Occipital lobe (tissue), 2 donors: ENCODE data around the gene SLC22A12. TPM values are rescaled to one million over a fixed set of nuclear protein-coding genes. Genes with fewer than 3 reads are reported as not detected.

Experiments used
- DNase-seq: peaks from one replicate; lab custom pipeline; 2025; lab: John Stamatoyannopoulos, UW
- total RNA-seq: library from RNA; depleted of rRNA; stranded (reverse); fragments of >200 nt; gene quantifications from one replicate; pipeline ENCODE4 v1.2.3, GENCODE V29; 2014

SLC22A12 gene
- total RNA-seq, 1 donor from 2014 or later: not detected

GRCh38 chr11:64562723-64563351 lies 28.2 kb upstream of the SLC22A12 start:
- no peak for DNase-seq

DNA sequence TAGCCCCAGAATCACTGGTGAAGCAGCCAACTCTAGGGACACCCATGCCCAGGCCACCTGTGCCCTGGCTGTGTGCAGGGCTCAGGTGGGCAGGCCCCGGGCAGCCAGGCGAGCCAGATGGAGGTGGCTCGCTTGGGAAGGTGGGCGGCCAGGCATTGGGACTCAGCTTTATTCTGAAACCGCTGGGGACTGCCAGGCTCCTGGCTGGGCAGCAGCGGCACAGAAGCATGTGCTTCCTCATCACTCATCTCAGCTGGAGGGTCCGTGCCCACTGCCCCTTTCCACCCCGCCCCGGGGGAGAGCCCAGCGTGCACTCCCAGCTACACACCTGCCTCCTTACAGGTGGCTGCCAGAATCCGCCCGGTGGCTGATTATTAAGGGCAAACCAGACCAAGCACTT lies 27.1 kb upstream of the SLC22A12 start:
- DNase-seq: no peak

GRCh38 chr11:64564419-64564818 lies 26.6 kb upstream of the SLC22A12 start:
- DNase-seq: no peak

DNA sequence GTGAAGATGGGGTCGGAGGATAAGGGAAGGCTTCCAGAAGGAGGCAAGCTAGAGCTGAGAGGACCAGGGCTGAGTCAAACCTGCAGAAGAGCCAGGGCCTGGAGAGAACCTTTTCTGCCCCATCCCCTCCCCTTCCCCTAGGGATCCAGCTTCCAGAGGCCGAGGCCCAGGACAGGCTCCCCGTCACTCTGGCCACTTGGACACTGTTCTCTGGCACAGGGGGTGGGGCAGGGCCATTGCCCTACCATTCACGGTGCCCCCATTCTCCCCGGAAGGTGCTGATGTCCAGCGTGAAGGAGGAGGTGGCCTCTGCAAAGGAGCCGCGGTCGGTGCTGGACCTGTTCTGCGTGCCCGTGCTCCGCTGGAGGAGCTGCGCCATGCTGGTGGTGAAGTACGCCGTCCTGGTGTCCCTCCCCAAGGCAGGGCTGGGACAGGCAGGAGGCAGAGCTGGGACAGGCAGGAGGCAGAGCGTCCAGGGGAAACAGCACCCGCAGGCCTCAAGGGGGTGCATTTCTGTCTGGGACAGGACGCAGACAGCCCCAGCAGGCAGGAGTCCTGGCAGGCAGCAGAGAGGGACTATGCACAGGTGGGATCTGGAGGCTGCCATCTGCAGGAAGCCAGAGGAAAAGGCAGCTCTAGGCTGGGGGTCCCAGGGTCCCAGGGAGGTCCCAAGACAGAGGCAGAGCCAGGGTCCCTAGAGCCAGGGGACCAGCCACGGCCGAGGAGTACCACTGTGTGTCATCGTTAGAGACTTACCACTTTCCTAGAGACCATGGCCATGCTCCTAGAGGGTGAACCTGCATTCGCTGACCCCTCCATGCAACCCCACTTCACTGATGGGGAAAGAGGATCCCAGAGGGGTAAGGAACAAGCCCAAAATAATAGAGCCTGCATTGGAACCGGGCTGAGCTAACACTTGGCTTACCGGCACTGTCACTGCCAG lies 25.8 kb upstream of the SLC22A12 start:
- DNase-seq: no peak

GRCh38 chr11:64566042-64566914 lies 24.7 kb upstream of the SLC22A12 start:
- no peak for DNase-seq

DNA sequence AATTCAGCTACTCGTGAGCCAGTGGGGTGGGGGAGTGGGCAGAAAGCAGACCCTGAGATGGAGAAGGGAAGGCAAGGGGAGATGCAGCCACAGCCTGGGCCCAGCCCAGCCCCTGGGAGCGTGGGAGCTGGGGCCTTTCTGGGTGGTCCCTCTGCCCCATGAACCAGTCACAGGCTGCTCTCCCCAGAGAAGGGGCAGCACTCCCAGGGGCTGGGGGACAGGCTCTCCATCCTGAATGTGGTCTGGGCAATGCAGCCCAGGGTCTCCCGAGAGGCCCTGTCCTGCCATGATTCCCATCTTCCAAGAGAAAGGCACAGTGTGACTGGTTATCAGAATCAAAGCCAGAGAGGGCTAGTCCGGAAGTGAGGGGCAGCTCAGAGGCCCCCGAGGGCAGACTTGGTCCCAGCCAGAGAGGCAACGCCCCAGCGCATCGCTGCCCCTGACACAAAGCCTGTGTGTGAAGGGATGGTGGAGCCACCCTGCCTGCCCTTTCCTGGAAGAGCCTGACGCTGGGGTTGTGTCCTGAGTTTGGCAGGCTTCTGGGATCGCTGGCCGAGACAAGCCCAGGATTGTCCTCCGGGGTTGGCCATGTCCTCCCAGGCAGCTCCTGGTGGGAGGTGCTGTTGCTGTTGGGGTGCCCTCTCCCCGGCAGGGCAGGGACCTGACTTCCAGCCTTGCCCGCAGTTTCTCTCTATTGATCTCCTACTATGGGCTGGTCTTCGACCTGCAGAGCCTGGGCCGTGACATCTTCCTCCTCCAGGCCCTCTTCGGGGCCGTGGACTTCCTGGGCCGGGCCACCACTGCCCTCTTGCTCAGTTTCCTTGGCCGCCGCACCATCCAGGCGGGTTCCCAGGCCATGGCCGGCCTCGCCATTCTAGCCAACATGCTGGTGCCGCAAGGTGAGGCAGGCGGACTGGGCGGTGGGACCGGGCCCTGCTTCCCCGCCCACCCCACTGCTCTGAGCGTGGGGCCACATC lies 23.8 kb upstream of the SLC22A12 start:
- no peak for DNase-seq

GRCh38 chr11:64568041-64568571 lies 22.9 kb upstream of the SLC22A12 start:
- DNase-seq: no peak

GRCh38 chr11:64568584-64569140 lies 22.4 kb upstream of the SLC22A12 start:
- DNase-seq: no peak

DNA sequence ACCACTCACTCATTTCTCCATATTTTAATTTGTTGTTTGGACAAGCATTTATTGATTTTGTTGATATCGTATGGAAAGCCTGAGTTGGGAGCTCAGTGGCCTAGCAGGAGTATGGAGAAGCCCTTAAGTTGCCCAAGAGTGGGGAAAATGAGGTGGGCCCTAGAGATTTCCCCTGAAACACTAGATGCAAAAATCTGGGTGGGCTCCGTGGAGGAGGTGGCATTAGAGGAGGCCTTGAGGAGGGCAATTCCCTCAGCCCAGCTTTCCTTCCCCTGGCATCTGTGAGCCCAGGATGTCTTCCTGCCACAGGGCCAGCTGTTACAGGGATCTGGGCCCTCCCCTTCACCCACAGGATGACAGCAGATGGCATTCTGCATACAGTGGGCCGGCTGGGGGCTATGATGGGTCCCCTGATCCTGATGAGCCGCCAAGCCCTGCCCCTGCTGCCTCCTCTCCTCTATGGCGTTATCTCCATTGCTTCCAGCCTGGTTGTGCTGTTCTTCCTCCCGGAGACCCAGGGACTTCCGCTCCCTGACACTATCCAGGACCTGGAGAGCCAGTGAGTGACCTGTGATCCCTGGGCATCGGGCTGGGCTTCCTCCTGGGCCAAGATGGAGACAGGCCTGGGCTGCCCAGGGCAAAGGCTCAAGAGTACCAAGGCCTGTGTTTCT lies 21.6 kb upstream of the SLC22A12 start:
- no peak for DNase-seq

- no peak for DNase-seq
These were observed 20.7 kb upstream of the SLC22A12 start for GRCh38 chr11:64570341-64570740.

- DNase-seq: no peak
These were observed 20.0 kb upstream of the SLC22A12 start for GRCh38 chr11:64571050-64571409.

DNA sequence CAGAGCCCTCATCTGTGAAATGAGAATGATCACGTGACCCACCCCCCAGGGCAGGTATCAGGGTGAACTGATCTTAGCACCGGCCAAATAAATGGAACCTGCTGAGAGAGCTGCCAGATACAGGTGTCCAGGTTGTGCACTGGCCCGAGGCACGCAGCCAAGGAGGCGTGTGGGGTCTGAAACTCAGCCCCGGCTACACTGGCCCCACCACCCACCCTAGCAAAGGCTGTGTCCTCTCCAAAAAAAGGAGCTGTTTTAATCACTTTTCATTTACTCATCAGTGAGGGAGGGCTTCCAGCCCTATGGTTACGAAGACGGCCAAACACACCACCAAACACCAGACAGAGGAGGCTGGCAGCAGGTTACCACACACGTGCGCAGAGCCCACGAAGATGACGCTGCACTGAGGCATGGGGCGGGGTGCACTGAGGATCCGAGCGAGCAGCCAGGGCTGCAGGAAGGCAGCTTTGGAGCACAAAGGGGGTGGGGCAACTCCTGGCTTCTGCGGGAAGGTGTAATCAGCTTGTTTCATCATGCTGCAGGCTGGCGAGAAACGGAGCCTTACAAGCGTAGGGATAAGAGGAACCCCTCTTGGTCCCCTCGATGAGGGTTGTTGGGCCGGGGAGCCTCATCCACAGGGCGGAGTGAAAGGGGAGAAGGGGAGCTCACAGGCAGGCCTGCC lies 19.5 kb upstream of the SLC22A12 start:
- DNase-seq: no peak

- no peak for DNase-seq
These were observed 18.9 kb upstream of the SLC22A12 start for GRCh38 chr11:64572143-64572542.

GRCh38 chr11:64577202-64577601 lies 13.8 kb upstream of the SLC22A12 start:
- DNase-seq: no peak

DNA sequence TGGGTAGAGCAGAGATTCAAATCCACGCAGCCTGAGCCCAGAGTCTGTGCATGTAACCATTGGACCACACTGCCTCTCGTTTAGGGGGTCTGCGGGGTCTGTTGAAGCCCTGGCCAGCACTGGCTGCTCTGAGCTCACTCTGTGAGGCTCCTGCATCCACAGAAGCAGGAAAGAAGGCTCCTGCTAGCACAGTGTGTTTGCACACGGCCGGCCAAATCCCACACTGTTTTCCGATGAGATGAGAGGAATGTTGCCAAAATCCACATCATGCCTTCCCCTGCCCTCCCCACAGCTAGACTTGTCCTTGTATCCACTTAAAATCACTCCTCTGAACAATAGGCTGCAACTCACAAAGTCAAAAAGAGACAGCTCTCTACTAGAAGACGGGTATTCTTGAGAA lies 10.6 kb upstream of the SLC22A12 start:
- no peak for DNase-seq

DNA sequence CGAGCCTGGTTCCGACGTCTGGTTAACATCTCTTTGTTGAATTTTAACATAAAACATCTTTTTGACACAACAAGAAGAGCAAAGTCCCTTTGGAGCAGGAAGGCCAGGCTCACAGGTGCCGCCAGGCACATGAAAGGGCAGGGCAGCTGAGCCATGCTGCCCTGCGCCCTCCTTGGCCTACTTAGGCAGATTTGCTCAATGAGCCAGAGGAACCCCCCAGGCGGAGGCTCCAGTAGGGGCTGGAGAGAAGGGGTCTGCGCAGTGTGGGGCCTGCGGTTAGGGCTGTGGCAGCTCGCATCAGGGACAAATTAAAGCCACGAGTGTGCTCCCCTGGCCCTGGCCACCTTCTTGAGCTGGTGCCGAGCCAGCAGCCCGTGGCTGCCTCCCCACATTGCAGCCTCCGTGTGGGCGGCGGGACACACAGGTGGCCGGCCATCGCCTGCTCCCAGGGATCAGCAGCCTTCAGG lies 9.9 kb upstream of the SLC22A12 start:
- DNase-seq: no peak

GRCh38 chr11:64582885-64583284 lies 8.1 kb upstream of the SLC22A12 start:
- no peak for DNase-seq

DNA sequence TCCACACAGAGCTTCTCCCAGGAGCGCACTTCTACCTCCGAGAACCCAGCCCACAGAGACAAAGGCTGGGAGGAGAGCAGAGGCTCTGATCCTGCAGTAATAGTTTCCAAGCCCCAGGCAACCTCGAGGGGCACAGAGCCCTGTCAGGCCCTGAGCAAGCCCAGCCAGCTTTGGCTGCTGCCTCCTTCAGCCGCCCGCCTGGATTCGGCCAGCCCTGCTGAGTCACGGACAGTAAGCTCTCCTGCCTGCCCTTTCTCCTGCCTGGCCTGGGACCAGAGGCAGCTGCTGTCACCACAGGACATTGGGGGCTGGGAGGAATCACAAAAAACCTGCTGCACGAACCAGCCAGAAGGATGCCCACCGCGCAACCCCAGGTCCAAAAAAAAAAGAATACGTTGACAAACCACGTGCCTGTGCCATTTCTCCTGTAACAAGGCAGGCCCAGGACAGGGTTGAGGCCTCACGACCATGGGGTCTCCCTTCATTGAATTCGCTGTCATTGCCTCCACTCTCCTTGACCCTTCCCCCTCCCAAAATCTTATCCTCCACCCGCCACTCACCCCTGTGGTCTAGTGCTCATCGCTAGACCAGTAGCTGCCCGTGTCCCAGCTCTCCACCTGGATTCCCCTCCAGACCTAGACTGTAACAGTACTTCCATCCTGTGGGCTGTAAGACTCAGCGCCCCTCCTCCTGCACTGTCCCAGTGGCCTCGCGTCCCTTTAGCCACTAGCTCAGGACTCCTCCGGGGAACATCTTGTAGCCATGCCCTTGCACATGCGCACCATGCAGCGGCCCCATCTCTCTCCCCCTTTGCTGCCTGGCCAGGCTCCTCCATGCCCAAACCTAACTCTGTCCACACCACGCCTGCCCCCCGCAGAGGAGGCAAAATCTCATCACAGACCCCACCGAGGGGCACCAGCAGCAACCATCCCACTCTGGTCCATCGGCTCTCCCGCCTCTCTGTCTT lies 7.4 kb upstream of the SLC22A12 start:
- DNase-seq: no peak
